Ovary (tissue), 9 donors: ENCODE results near the gene WASF2. TPM values are rescaled to one million over a fixed set of nuclear protein-coding genes. Genes with fewer than 3 reads are reported as not detected.

ENCODE experiments used
- DNase-seq, 5 donors: peaks; one replicate each; pipeline ENCODE4 v3.0.0-alpha.2; 2019 to 2020
- H3K27ac ChIP-seq, 2 donors: fragments of 200-600 bp; one replicate each; pipeline versions ENCODE4 v1.5.1 to v1.8.0; 2019 to 2022
- H3K27me3 ChIP-seq: fragments of 200-600 bp; one replicate; pipeline ENCODE4 v1.8.0; 2022
- H3K36me3 ChIP-seq: fragments of 200-600 bp; sonication (generic); one replicate; pipeline ENCODE4 v1.5.1; 2019
- H3K4me1 ChIP-seq: one replicate; pipeline ENCODE4 v1.8.1; 2013; ENCODE audit warnings: mild to moderate bottlenecking, moderate library complexity; ENCODE audit not compliant: insufficient read depth
- H3K4me3 ChIP-seq: fragments of 200-600 bp; sonication (generic); one replicate; pipeline ENCODE4 v1.5.1; 2017
- H3K9me3 ChIP-seq, 2 donors: fragments of 200-600 bp in 1 of 2; sonication (generic) in 1 of 2; one replicate each; pipeline versions ENCODE4 v1.5.1 to v1.8.1; 2013 to 2019; ENCODE audit warnings: mild to moderate bottlenecking in 1 of 2, moderate library complexity in 1 of 2
- EP300 ChIP-seq: sonication (generic); formaldehyde crosslinking; IDR thresholded peaks from one replicate; pipeline ENCODE4 v1.6.1; 2017; ENCODE audit warnings: antibody characterized with exemption
- POLR2A ChIP-seq: fragments of 450-650 bp; IDR thresholded peaks from one replicate; pipeline ENCODE4 v1.6.1; 2017; ENCODE audit warnings: antibody characterized with exemption, mild to moderate bottlenecking, moderate library complexity
- WGBS, 3 donors: extraction: QIAGEN DNeasy Blood & Tissue Kit in 1 of 3; methylation state at CpG; one replicate each; pipeline versions ENCODE4 v1.1.5 to v1.1.7; 2013 to 2017; 5-methylcytosine and 5-hydroxymethylcytosine counted together
- intact Hi-C, 4 donors: fragments of 100-400 bp; cut with DNase I; formaldehyde crosslinking; loops; one replicate each; pipeline versions ENCODE4 v1.11.0 to v1.15.1; 2022 to 2023
- polyA plus RNA-seq, 2 donors: library from polyadenylated mRNA; stranded (reverse); fragments of 200-250 nt in 1 of 2; fragments of 350-450 nt in 1 of 2; fragmentation: Illumina TruSeq in 1 of 2; extraction: RNeasy Lipid Tissue Mini Kit (QIAGEN cat#74804) in 1 of 2; gene quantifications; one replicate each; pipeline ENCODE4 v1.2.3, GENCODE V29; 2013 to 2014
- total RNA-seq, 7 donors: library from RNA; depleted of rRNA in 2 of 7; stranded (reverse); fragments of >200 nt in 2 of 7; fragmentation: NEBNext Ultra II Directional in 3 of 7; extraction: Animal tissue kit (Norgen Biotek cat#: 25700) in 3 of 7; gene quantifications; one replicate each; pipeline versions ENCODE4 v1.1.0 to v1.2.4, GENCODE V29; 2016 to 2023
- TF ChIP-seq, protein P1 (sequence below), 3 donors: fragments of 450-650 bp in 2 of 3; fragments of 200-600 bp in 1 of 3; IDR thresholded peaks; one replicate each; pipeline versions ENCODE4 v1.5.1 to v1.8.0; 2016 to 2022; ENCODE audit warnings: antibody characterized with exemption in 3 of 3, mild to moderate bottlenecking in 1 of 3
- donor health status: DM: no; HTN: no; CAD: no; lungs with moderate emphysema.
- donor health status: DM: no; HTN: no; CAD: no.
- donor health status: Bipolar disorder and iron deficiency.
- donor health status: DM: yes; HTN: yes; CAD: no.
- donor health status: DM: no; HTN: no; CAD: no.
- donor health status: DM: yes; HTN: yes; CAD: no.

The WASF2 gene
- total and polyA plus RNA-seq, 9 donors: 28.0 to 233 (median 153) TPM

DNA sequence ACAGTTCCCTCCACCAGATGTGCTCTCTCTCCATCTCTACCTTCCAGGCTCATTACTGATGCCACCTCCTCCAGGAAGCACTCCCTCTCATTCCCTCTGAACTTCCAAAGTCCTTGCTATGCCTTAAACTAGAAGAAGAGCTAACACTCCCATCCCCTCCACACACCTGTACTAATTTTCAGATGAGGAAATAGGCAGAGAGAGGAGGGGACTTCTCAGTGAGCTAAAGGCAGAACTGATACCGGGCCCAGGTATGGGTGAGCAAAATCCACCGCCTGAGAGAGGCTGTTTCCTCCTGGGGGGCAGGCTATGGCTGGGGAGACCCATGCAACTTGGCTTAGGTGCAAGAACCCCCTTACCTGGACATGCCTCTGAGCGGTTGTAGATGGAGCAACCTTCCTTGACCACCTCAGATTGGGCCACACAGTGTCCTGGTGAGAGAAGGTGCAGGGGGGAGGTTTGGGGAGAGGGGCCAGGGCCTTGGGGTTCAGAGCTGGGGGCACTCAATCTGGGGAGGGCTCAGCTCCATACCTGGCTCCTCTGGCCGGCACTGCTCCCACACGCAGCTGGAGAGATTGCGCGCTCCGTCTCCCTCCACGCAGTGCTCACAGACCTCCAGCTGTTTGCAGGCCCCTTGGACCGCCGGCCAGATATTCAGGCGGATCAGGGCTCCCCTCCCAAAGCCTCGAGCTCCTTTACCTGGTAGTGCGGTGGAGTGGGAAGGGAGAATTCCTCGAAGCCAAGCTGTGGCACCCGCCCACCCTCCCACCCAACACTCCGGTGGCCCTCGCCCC lies 107.8 kb downstream of the WASF2 start:
- no peak for DNase-seq
- no peaks in the 10 kb centered on the region for H3K27me3 ChIP-seq
- no peaks in the 10 kb centered on the region for H3K9me3 ChIP-seq
- H3K27ac ChIP-seq: no peak overlapping the region
- H3K4me3 ChIP-seq: no peak overlapping the region
- WGBS, 3 donors: 57 to 72% (median 59%) methylated on average over 16 to 18 of the region's 18 CpGs
- H3K4me1 ChIP-seq: no peaks in the 10 kb centered on the region
- intact Hi-C loops: no loop called here
- no peaks in the 10 kb centered on the region for H3K36me3 ChIP-seq
- TF ChIP-seq EP300 (no peak), POLR2A (no peak)
- TF ChIP-seq, protein P1, sequence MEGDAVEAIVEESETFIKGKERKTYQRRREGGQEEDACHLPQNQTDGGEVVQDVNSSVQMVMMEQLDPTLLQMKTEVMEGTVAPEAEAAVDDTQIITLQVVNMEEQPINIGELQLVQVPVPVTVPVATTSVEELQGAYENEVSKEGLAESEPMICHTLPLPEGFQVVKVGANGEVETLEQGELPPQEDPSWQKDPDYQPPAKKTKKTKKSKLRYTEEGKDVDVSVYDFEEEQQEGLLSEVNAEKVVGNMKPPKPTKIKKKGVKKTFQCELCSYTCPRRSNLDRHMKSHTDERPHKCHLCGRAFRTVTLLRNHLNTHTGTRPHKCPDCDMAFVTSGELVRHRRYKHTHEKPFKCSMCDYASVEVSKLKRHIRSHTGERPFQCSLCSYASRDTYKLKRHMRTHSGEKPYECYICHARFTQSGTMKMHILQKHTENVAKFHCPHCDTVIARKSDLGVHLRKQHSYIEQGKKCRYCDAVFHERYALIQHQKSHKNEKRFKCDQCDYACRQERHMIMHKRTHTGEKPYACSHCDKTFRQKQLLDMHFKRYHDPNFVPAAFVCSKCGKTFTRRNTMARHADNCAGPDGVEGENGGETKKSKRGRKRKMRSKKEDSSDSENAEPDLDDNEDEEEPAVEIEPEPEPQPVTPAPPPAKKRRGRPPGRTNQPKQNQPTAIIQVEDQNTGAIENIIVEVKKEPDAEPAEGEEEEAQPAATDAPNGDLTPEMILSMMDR (IDR thresholded peaks at IDR 0.05): no peak

DNA sequence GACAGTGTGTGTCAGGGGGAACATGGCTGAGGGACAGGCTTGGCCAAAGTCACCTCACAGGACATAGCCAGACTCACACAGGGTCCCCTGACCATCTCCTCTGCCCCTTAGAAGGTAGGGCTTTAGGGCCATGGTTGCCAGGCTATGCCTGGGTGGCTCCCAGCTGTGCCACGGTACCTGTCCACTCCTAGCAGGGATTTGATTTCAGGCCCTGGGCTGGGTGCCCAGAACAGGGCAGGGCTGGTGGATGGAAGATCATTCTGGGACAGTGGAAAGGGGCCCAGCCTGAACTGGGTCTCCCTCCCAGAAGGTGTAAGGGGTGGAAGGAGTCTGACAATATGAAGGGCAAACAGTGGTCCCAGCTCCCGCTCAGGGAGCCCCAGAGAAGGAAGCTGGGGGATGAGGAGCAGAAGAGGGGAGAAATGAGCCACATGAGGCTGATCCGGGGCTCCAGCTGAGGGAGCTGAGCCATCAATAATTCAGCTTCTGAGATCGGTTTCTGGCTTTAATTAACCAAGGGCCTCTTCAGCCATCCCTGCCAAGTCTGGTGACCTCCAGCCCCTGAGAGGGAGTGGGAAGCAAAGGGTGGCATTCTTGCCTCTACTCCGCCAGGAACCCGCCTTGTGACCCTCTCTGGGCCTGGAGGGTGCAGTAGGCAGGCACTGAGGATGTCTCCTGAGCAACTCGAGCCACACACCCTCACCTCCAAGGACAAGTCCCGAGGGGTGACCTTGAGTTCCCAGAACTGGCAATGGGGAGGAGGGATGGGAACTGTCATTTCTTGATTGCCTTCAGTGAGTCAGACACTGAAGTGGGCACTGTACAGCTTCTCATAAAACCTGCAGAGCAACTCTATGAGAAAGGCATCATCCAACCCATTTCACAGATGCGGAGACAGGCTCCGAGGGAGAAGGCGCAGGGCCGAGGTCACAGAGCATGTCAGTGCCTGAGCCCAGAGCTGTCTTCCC lies 108.9 kb downstream of the WASF2 start:
- 49 to 58% (median 57%) methylated on average over 12 of the region's 12 CpGs for WGBS, 3 donors
- Histone ChIP-seq H3K9me3 (no peaks in the 10 kb centered on the region), H3K4me3 (no peak overlapping the region), H3K4me1 (no peaks in the 10 kb centered on the region), H3K36me3 (no peaks in the 10 kb centered on the region), H3K27ac (peak overlapping the region in 1 of 2 donors; percentile 20), H3K27me3 (no peaks in the 10 kb centered on the region)
- TF ChIP-seq, protein P1 (IDR thresholded peaks at IDR 0.05): no peak
- TF ChIP-seq POLR2A: no peak
- TF ChIP-seq EP300: no peak
- DNase-seq: no peak
- intact Hi-C loops: no loop called here

DNA sequence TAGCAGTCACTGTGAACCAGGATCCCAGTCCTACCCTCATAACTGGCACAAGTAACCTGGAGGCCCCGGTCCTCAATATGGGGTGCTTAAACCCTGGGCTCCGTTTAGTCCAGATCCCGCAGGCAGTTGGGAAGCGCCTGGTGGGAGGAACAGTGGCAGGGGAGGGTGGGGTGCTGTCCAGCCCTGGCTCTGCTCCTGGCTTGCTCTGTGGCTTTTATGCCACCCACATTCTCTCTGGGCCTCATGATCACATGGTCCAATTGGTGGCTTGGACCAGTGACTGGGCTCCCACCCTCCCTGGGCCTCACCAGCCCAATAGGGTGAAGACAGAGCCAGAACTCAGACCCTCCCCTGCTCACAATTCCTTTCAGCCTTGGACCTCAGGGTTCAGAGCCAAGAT lies 109.7 kb downstream of the WASF2 start:
- Histone ChIP-seq H3K36me3 (no peaks in the 10 kb centered on the region), H3K4me3 (no peak overlapping the region), H3K27ac (no peak overlapping the region), H3K27me3 (no peaks in the 10 kb centered on the region), H3K4me1 (no peaks in the 10 kb centered on the region), H3K9me3 (no peaks in the 10 kb centered on the region)
- WGBS, 3 donors: 85 to 96% (median 90%) methylated on average over 4 of the region's 4 CpGs
- intact Hi-C loops: no loop called here
- no peak for DNase-seq
- TF ChIP-seq, protein P1 (IDR thresholded peaks at IDR 0.05): no peak
- TF ChIP-seq POLR2A: no peak
- no peak for TF ChIP-seq EP300

DNA sequence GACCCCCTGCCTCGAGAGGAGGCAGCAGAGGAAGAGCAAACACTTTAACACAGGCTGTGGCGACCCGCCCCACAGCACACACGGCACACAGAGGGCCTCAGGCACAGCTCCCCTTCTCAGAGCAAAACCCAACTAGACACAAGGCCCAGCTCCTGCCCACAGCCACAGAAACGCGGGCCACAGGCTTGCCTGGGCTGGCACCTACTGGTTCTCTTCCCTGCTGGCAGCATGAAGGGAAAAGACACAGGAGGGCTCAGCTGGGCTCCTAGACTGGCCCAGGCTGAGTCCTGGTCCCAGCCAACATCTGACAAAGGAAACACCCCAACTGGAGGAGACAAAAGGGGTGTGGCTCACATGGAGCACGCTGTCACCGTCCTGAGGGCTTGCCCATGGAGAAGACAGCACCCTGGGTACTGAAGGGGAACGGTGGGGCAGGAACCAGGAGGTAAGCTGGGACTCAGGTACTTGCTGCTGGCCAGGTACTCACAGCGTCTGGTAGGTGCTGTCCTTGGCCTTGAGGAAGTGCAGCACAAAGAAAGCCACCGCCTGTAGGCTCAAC lies 110.3 kb downstream of the WASF2 start:
- no peaks in the 10 kb centered on the region for H3K9me3 ChIP-seq
- WGBS, 3 donors: 88 to 96% (median 93%) methylated on average over 11 of the region's 11 CpGs
- H3K4me1 ChIP-seq: no peaks in the 10 kb centered on the region
- H3K4me3 ChIP-seq: no peak overlapping the region
- H3K27me3 ChIP-seq: no peaks in the 10 kb centered on the region
- no peak overlapping the region for H3K27ac ChIP-seq
- no peak for TF ChIP-seq EP300
- TF ChIP-seq POLR2A: no peak
- TF ChIP-seq, protein P1 (IDR thresholded peaks at IDR 0.05): no peak
- no peaks in the 10 kb centered on the region for H3K36me3 ChIP-seq
- DNase-seq: no peak
- intact Hi-C loops: no loop called here
